ENCODE data around the gene CALCR.

DNA sequence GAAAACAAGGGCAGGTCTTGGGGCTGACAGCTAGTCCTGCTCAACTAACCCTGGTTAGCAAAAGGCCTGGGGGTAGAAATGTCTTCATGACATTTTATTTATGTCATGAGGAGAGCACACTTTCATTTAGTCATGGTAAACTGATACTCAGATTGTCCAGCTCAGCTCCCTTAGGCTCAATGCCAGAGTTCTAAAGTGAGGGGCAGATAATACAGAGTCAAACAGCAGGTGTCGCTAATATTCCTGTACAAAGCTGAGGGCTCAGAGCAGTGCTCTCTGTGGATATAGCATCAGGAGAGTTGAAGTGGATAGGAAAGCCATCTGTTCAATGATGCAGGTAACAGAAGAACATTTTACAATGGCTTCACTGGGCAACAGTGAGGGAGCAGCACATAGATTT lies 26.8 kb upstream of the CALCR start:
- TF ChIP-seq, protein P1, sequence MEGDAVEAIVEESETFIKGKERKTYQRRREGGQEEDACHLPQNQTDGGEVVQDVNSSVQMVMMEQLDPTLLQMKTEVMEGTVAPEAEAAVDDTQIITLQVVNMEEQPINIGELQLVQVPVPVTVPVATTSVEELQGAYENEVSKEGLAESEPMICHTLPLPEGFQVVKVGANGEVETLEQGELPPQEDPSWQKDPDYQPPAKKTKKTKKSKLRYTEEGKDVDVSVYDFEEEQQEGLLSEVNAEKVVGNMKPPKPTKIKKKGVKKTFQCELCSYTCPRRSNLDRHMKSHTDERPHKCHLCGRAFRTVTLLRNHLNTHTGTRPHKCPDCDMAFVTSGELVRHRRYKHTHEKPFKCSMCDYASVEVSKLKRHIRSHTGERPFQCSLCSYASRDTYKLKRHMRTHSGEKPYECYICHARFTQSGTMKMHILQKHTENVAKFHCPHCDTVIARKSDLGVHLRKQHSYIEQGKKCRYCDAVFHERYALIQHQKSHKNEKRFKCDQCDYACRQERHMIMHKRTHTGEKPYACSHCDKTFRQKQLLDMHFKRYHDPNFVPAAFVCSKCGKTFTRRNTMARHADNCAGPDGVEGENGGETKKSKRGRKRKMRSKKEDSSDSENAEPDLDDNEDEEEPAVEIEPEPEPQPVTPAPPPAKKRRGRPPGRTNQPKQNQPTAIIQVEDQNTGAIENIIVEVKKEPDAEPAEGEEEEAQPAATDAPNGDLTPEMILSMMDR (IDR thresholded peaks at IDR 0.05 in 2 of 3, conservative IDR thresholded peaks at IDR 0.05 in 1 of 3; ENCODE audit: borderline replicate concordance in 1 of 3, insufficient read depth in 1 of 3, low read depth in 2 of 3, low read length in 2 of 3) = 0 out of 6 replicates have a peak, but pooled peaks of 2 of the 3 experiments have one; percentile 5 to 27
- TF ChIP-seq POLR2A (IDR thresholded peaks at IDR 0.05; ENCODE audit: borderline replicate concordance, extremely low read depth, insufficient read depth, insufficient read length) (no peak), CBX3 (IDR thresholded peaks at IDR 0.05; ENCODE audit: low read depth) (no peak), ZFX (IDR thresholded peaks at IDR 0.05) (no peak)
- TF ChIP-seq, protein P2, sequence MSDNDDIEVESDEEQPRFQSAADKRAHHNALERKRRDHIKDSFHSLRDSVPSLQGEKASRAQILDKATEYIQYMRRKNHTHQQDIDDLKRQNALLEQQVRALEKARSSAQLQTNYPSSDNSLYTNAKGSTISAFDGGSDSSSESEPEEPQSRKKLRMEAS (IDR thresholded peaks at IDR 0.05) = no peak
- TF ChIP-seq, protein P3, sequence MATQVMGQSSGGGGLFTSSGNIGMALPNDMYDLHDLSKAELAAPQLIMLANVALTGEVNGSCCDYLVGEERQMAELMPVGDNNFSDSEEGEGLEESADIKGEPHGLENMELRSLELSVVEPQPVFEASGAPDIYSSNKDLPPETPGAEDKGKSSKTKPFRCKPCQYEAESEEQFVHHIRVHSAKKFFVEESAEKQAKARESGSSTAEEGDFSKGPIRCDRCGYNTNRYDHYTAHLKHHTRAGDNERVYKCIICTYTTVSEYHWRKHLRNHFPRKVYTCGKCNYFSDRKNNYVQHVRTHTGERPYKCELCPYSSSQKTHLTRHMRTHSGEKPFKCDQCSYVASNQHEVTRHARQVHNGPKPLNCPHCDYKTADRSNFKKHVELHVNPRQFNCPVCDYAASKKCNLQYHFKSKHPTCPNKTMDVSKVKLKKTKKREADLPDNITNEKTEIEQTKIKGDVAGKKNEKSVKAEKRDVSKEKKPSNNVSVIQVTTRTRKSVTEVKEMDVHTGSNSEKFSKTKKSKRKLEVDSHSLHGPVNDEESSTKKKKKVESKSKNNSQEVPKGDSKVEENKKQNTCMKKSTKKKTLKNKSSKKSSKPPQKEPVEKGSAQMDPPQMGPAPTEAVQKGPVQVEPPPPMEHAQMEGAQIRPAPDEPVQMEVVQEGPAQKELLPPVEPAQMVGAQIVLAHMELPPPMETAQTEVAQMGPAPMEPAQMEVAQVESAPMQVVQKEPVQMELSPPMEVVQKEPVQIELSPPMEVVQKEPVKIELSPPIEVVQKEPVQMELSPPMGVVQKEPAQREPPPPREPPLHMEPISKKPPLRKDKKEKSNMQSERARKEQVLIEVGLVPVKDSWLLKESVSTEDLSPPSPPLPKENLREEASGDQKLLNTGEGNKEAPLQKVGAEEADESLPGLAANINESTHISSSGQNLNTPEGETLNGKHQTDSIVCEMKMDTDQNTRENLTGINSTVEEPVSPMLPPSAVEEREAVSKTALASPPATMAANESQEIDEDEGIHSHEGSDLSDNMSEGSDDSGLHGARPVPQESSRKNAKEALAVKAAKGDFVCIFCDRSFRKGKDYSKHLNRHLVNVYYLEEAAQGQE (IDR thresholded peaks at IDR 0.05; ENCODE audit: low read depth) = no peak
